Mucosa of rectum (tissue), 2 donors: Measurements from ENCODE around the gene CHCHD1.
"Not testable (repeated sequence)": the region's sequence is repeated elsewhere in the genome, so short reads cannot be mapped to it uniquely, and the experiment has no call there.

Experiments
- H3K27ac ChIP-seq, 2 donors: one replicate each; pipeline ENCODE4 v1.7.0; 2013; ENCODE audit warnings: inconsistent platforms in 2 of 2, low read depth in 2 of 2, low read length in 2 of 2
- H3K27me3 ChIP-seq, 2 donors: one replicate each; pipeline ENCODE4 v1.7.0; 2013; ENCODE audit warnings: low read length in 2 of 2; ENCODE audit not compliant: control insufficient read depth in 2 of 2, insufficient read depth in 2 of 2
- H3K36me3 ChIP-seq, 2 donors: one replicate each; pipeline ENCODE4 v1.7.0; 2013; ENCODE audit warnings: low read length in 2 of 2; ENCODE audit not compliant: control insufficient read depth in 2 of 2, insufficient read depth in 2 of 2
- H3K4me1 ChIP-seq, 2 donors: one replicate each; pipeline ENCODE4 v1.7.0; 2013; ENCODE audit warnings: low read length in 2 of 2, mild to moderate bottlenecking in 1 of 2; ENCODE audit not compliant: control insufficient read depth in 2 of 2, insufficient read depth in 2 of 2
- H3K4me3 ChIP-seq, 2 donors: one replicate each; pipeline ENCODE4 v1.7.0; 2013; ENCODE audit warnings: low read length in 2 of 2
- H3K9ac ChIP-seq, 2 donors: one replicate each; pipeline ENCODE4 v1.7.0; 2013; ENCODE audit warnings: low read length in 2 of 2, low read depth in 1 of 2, mild to moderate bottlenecking in 1 of 2
- H3K9me3 ChIP-seq, 2 donors: one replicate each; pipeline ENCODE4 v1.7.0; 2013; ENCODE audit warnings: low read length in 2 of 2; ENCODE audit not compliant: control insufficient read depth in 2 of 2
- donor health status: healthy.
- donor health status: Normal muscosa, but diverticular disease.

Gene CHCHD1

DNA sequence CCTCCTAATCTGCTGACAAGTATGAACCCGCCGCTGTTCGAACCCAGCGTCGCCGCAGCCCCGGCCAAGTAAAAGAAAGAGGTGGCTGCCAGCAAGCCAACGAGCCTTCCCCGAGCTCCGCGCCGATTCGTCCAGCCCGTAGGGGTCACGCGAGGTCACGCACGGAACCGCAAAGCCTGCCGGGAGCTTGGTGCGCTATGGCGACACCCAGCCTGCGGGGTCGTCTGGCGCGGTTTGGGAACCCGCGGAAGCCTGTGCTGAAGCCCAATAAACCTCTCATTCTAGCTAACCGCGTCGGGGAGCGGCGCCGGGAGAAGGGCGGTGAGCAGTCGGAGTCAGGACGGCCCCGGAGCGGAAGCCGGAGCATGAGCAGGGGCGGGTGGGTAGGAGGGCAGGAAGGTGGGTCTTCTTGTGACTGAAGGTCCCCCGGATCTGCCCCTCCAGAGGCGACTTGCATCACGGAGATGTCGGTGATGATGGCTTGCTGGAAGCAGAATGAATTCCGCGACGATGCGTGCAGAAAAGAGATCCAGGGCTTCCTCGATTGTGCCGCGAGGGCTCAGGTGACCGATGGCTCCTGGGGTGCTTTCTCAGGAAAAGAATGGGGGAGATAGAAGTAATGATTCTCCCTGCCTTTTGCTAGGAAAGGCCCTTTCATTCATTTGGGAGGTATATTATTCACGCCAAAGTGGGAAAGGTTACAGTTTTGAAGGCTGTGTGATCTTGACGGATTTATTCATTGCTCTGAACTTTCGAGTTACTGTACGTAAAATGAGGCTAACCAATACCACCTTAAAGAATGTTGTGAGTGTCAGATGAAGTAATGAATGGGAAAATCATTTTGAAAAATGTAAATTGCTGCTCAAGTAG lies at the start of gene CHCHD1:
Gene CHCHD1 (plus strand): TSS at position 170 of the 870 bp plus-strand sequence. CDS start 28 bp downstream, at position 198.
- Histone ChIP-seq H3K9me3 (no peaks in the 10 kb centered on the region), H3K4me3 (peak within 1 kb of the TSS; percentile 85 to 90), H3K36me3 (peaks cover 3 to 9% of the 10 kb centered on the region in 2 donors), H3K4me1 (peaks cover 21 to 36% of the 10 kb centered on the region in 2 donors), H3K9ac (peak within 1 kb of the TSS; percentile 92 to 93), H3K27me3 (no peaks in the 10 kb centered on the region), H3K27ac (peak within 1 kb of the TSS; percentile 90 to 91)

DNA sequence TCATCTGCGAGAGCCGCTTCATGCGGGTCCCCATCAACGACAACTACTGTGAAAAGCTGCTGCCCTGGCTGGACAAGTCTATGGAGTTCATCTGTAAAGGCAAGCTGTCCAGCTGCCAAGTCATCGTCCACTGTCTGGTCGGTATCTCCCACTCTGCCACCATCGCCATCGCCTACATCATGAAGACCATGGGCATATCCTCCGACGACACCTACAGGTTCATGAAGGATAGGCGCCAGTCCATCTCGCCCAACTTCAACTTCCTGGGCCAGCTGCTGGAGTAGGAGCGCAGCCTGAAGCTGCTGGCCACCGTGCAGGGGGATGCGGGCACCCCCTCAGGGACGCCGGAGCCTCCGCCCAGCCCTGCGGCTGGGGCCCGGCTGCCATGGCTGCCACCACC lies 49.4 kb upstream of the CHCHD1 start:
- Histone ChIP-seq H3K36me3 (peaks cover 2 to 15% of the 10 kb centered on the region in 2 donors), H3K27me3 (no peaks in the 10 kb centered on the region), H3K27ac (no peak overlapping the region), H3K9ac (no peak overlapping the region), H3K4me3 (no peak overlapping the region), H3K9me3 (no peaks in the 10 kb centered on the region), H3K4me1 (peaks cover 0 to 5% of the 10 kb centered on the region in 2 donors)

GRCh38 chr10:73732931-73733623 lies 48.8 kb upstream of the CHCHD1 start:
- peaks cover 0 to 10% of the 10 kb centered on the region in 2 donors for H3K36me3 ChIP-seq
- H3K27me3 ChIP-seq, result no peaks in the 10 kb centered on the region
- H3K4me3 ChIP-seq, result no peak overlapping the region
- H3K4me1 ChIP-seq, result peaks cover 0 to 5% of the 10 kb centered on the region in 2 donors
- no peak overlapping the region for H3K9ac ChIP-seq
- H3K9me3 ChIP-seq, result no peaks in the 10 kb centered on the region
- no peak overlapping the region for H3K27ac ChIP-seq

DNA sequence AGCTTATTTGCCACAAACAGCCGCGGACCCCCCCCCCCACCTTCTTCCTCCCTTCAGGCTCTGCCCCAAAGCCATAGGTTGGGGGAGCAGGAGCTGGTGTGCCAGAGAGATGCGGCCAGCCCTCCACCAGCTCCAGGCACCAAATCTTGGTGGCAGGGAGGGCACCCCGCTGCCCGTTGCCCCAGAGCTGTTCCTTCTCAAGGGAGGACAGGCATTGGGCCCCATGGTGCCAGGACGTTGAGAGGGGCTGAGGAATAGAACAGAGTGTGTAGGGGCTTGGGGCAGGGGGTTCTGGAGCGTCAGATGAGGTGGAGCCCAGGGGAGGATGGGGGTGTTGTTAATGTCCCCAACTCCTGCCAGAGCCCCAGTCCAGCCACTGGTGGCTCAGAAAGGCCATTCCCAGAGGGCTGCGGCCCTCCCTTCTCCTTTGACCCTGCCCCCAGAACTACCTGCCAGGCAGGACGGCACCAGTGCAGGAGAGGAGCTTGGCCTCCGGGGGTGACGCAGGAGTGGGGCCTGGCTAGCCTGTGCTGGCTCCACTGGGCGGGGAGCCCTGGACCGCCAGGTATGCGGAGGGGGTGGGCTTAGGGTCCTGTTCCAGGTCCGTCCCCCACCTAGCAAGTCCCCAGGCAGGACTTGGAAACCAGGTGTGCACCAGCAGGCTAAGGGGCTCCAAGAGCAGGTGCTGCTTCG lies 47.7 kb upstream of the CHCHD1 start:
- Histone ChIP-seq H3K27me3 (no peaks in the 10 kb centered on the region), H3K36me3 (peaks cover 0 to 9% of the 10 kb centered on the region in 2 donors), H3K9ac (no peak overlapping the region), H3K9me3 (no peaks in the 10 kb centered on the region), H3K27ac (no peak overlapping the region), H3K4me3 (no peak overlapping the region), H3K4me1 (peaks cover 0 to 5% of the 10 kb centered on the region in 2 donors)

DNA sequence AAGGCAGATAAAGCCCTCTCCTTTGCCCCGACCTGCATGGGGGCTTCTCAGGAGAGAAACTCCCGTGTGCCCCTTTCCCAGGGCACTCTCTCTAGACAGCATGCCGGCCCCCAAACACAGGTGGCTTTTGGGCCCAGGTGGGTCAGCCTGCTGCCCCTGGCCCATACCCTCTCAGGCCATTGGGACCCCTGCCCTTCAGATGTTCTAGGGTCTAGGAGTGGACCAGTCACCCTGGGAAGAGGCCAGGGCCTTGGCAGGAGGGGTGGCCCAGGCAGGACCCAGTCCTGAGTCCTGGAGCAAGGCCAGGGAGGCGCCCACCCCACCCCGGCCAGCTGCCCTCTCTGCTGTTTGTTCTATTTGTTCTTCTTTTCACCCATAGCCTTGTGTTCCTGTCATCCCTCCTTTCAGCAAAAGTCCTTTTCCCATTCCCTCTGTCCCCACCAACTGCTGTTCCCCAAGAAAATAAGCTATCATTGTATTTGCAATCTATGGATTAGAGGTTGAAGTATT lies 47.0 kb upstream of the CHCHD1 start:
- H3K36me3 ChIP-seq, result peaks cover 0 to 9% of the 10 kb centered on the region in 2 donors
- peaks cover 0 to 2% of the 10 kb centered on the region in 2 donors for H3K4me1 ChIP-seq
- no peaks in the 10 kb centered on the region for H3K9me3 ChIP-seq
- no peaks in the 10 kb centered on the region for H3K27me3 ChIP-seq
- no peak overlapping the region for H3K4me3 ChIP-seq
- H3K9ac ChIP-seq, result no peak overlapping the region
- H3K27ac ChIP-seq, result no peak overlapping the region

- peaks cover 7 to 14% of the 10 kb centered on the region in 2 donors for H3K4me1 ChIP-seq
- not testable (repeated sequence) for H3K9me3 ChIP-seq, H3K4me3 ChIP-seq, H3K27ac ChIP-seq, H3K9ac ChIP-seq, H3K27me3 ChIP-seq, H3K36me3 ChIP-seq
These were observed 41.2 kb upstream of the CHCHD1 start for GRCh38 chr10:73740501-73741254.

GRCh38 chr10:73742454-73742734 lies 39.5 kb upstream of the CHCHD1 start:
- Histone ChIP-seq H3K36me3 (peaks cover 4 to 5% of the 10 kb centered on the region in 2 donors), H3K9me3 (no peaks in the 10 kb centered on the region), H3K4me3 (no peak overlapping the region), H3K27ac (no peak overlapping the region), H3K9ac (no peak overlapping the region), H3K4me1 (peaks cover 7 to 14% of the 10 kb centered on the region in 2 donors), H3K27me3 (no peaks in the 10 kb centered on the region)

- Histone ChIP-seq H3K27me3 (no peaks in the 10 kb centered on the region), H3K36me3 (peaks cover 4 to 5% of the 10 kb centered on the region in 2 donors), H3K9me3 (no peaks in the 10 kb centered on the region), H3K4me3 (peak overlapping the region; percentile 95 to 99), H3K27ac (peak overlapping the region; percentile 95 to 96), H3K4me1 (peaks cover 7 to 14% of the 10 kb centered on the region in 2 donors), H3K9ac (peak overlapping the region; percentile 87 to 99)
These were observed 38.4 kb upstream of the CHCHD1 start for GRCh38 chr10:73743327-73743904.

- peak within 1 kb of the TSS; percentile 95 to 96 for H3K27ac ChIP-seq
- H3K4me3 ChIP-seq, result peak within 1 kb of the TSS; percentile 95 to 99
- peaks cover 7 to 8% of the 10 kb centered on the region in 2 donors for H3K36me3 ChIP-seq
- no peaks in the 10 kb centered on the region for H3K27me3 ChIP-seq
- H3K4me1 ChIP-seq, result peaks cover 7 to 14% of the 10 kb centered on the region in 2 donors
- no peaks in the 10 kb centered on the region for H3K9me3 ChIP-seq
- H3K9ac ChIP-seq, result peak within 1 kb of the TSS; percentile 87 to 99
These were observed 37.8 kb upstream of the CHCHD1 start, which contains the start of gene SEC24C for GRCh38 chr10:73743905-73744663. TSS of gene SEC24C (plus strand) at chr10:73744372. CDS start at chr10:73746833, 2,461 bp downstream.
